ENCODE data around the gene CRTC1. TPM values are rescaled to one million over a fixed set of nuclear protein-coding genes. Genes with fewer than 3 reads are reported as not detected.

The CRTC1 gene
- total RNA-seq, 4 donors from 2014 or later: 2.4 to 17.5 (median 6.7) TPM

DNA sequence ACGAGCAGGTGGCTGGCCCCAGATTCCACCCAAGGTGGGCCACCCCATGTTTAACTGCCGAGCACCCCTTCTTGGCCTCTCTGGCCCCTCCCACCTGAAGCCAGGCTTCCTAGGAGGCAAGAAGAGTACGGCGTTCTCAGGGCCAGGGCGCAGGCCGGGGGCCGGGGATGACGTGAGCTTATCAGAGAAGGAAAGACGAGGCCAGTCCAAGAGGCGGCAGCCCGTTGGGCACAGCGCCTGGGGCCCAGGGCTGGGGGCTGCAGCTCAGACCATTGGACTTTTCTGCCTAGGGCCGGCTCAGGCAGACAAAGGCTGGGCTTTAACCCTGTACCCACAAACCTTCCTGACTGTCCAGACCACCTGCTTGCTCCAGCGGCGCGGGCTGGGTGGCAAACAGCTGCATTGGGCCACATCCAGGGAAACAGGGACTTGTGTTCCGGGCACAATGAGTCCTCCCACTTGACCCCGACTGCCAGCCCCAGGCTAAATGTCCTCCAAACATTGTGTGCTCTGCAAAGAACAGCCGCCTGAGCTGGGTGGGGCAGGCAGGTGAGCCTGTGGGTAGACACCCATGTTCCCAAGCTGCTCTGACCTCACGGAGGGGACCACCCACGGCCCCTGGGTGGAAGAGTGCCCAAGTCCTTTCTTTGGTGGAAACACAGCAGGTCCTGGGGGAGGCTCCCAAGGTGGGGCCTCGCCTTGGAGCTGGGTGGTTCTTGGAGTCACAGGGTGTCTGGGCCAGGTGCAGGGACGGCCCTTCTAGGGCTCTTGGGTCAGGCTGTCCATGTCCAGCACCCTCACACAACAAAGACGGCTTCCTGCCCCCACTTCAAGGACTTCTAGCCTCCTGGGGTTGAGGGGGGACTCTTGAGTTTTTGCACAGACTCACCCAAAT, 85.8 kb downstream of the CRTC1 start:
- Histone ChIP-seq H3K27ac (no peak overlapping the region), H3K36me3 (no peaks in the 10 kb centered on the region), H3K4me3 (no peak overlapping the region), H3K9me3 (no peaks in the 10 kb centered on the region), H3K27me3 (no peaks in the 10 kb centered on the region), H3K4me1 (no peaks in the 10 kb centered on the region)
- intact Hi-C loops (cut with DNase I; ENCODE audit: low total_unique reads): no loop called here
- TF ChIP-seq CTCF (IDR thresholded peaks at IDR 0.05) (no peak), POLR2A (IDR thresholded peaks at IDR 0.05) (no peak)
- no peak for DNase-seq

DNA sequence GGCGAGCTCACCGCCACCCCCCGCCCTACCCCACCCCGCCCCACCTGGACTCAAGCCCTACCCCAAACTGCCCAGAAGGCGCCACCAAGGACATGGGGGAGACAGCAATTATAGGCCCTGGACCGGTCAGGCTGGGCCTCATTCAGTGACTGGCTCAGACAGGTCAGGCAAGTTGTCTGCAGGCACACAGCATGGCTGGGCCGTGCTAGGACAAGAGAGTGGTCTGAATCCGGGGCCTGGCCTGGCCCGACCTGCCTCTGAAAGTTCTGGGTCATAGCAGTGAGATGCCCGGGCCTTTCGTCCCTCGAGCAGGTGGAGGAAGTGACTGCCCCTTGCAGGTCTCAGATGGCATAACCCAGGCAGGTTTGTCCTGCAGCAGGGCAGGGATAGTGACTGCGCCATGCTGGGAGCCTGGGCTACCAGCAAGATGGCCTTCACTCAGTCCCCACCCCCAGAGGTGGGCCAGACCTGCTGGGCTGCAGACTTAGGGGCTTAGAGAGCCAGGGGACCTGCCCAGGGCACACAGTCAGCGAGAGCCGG, 86.6 kb downstream of the CRTC1 start:
- no peaks in the 10 kb centered on the region for H3K4me1 ChIP-seq
- no peaks in the 10 kb centered on the region for H3K36me3 ChIP-seq

GRCh38 chr19:18770663-18771327, 87.3 kb downstream of the CRTC1 start:
- H3K4me1 ChIP-seq: no peaks in the 10 kb centered on the region
- intact Hi-C loops (cut with DNase I; ENCODE audit: low total_unique reads): no loop called here
- H3K27ac ChIP-seq: no peak overlapping the region
- no peaks in the 10 kb centered on the region for H3K36me3 ChIP-seq
- H3K4me3 ChIP-seq: no peak overlapping the region
- H3K9me3 ChIP-seq: no peaks in the 10 kb centered on the region
- H3K27me3 ChIP-seq: no peaks in the 10 kb centered on the region
- DNase-seq: no peak
- TF ChIP-seq CTCF (IDR thresholded peaks at IDR 0.05) (no peak), POLR2A (IDR thresholded peaks at IDR 0.05) (no peak)

More for the DNA sequence above, 86.6 kb downstream of the CRTC1 start:
- no peaks in the 10 kb centered on the region for H3K9me3 ChIP-seq
- intact Hi-C loops (cut with DNase I; ENCODE audit: low total_unique reads): no loop called here
- DNase-seq: no peak
- no peak for TF ChIP-seq POLR2A (IDR thresholded peaks at IDR 0.05)
- TF ChIP-seq CTCF (IDR thresholded peaks at IDR 0.05): no peak
- no peak overlapping the region for H3K4me3 ChIP-seq
- no peaks in the 10 kb centered on the region for H3K27me3 ChIP-seq
- H3K27ac ChIP-seq: no peak overlapping the region

GRCh38 chr19:18771328-18772242, 88.1 kb downstream of the CRTC1 start:
- intact Hi-C loops (cut with DNase I; ENCODE audit: low total_unique reads): no loop called here
- no peaks in the 10 kb centered on the region for H3K4me1 ChIP-seq
- no peak for TF ChIP-seq CTCF (IDR thresholded peaks at IDR 0.05)
- no peak for TF ChIP-seq POLR2A (IDR thresholded peaks at IDR 0.05)
- H3K9me3 ChIP-seq: no peaks in the 10 kb centered on the region
- no peaks in the 10 kb centered on the region for H3K36me3 ChIP-seq
- no peak for DNase-seq
- no peaks in the 10 kb centered on the region for H3K27me3 ChIP-seq
- H3K4me3 ChIP-seq: no peak overlapping the region
- H3K27ac ChIP-seq: no peak overlapping the region

Measured in uterus (tissue), 4 donors.